AG10803 (cell line): ENCODE results near the gene UBASH3B.
A peak's percentile ranks its signal among the peaks of the same experiment; 100 is the strongest.

Experiments used
- DNase-seq: peaks from one replicate; pipeline ENCODE4 v3.0.0; 2010; ENCODE audit warnings: low read depth
- H3K4me3 ChIP-seq: 2 replicates; pipeline ENCODE4 v1.5.1; 2011; ENCODE audit warnings: mild to moderate bottlenecking, low read length, control low read depth
- TF ChIP-seq, protein P1 (sequence below): conservative IDR thresholded peaks from 2 replicates; pipeline ENCODE4 v1.5.1; 2011; ENCODE audit warnings: mild to moderate bottlenecking, low read length, control low read depth, inconsistent platforms

UBASH3B gene

DNA sequence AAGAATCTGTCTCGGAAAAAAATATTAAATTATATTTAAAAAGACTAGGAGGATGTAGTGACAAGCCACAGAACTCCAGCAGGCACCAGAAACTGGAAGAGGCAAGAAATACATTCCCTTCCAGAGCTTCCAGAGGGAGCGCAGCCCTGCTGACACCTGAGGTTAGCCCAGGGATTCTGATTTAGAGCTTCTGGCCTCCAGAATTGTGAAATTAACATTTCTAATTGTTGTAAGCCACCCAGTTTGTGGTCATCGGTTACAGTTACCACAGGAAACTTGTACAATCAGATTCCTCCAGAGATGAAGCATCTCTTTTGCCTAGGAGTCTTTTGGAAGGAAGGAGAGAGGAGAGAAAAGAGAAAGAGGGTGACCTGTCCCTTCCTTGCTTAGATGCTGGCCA lies 6.4 kb upstream of the UBASH3B start:
- TF ChIP-seq, protein P1, sequence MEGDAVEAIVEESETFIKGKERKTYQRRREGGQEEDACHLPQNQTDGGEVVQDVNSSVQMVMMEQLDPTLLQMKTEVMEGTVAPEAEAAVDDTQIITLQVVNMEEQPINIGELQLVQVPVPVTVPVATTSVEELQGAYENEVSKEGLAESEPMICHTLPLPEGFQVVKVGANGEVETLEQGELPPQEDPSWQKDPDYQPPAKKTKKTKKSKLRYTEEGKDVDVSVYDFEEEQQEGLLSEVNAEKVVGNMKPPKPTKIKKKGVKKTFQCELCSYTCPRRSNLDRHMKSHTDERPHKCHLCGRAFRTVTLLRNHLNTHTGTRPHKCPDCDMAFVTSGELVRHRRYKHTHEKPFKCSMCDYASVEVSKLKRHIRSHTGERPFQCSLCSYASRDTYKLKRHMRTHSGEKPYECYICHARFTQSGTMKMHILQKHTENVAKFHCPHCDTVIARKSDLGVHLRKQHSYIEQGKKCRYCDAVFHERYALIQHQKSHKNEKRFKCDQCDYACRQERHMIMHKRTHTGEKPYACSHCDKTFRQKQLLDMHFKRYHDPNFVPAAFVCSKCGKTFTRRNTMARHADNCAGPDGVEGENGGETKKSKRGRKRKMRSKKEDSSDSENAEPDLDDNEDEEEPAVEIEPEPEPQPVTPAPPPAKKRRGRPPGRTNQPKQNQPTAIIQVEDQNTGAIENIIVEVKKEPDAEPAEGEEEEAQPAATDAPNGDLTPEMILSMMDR: no peak
- H3K4me3 ChIP-seq: no peak overlapping the region
- peak; percentile 92 for DNase-seq

DNA sequence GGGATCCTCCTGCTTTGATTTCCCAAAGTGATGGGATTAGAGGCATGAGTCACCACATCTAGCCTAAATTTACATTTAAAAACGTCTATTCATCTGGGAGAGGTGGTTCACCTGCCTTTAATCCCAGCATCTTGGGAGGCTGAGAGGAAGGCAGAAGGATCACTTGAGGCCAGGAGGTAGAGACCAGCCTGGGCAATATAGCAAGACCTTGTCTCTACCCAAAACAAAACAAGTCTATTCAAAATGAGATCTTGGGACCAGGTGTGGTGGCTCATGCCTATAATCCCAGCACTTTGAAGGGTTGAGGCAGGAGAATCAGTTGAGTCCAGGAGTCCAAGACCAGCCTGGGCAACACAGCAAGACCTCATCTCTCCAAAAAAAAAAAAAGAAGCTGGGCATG lies 4.9 kb upstream of the UBASH3B start:
- DNase-seq: no peak
- no peak overlapping the region for H3K4me3 ChIP-seq
- TF ChIP-seq, protein P1: no peak

DNA sequence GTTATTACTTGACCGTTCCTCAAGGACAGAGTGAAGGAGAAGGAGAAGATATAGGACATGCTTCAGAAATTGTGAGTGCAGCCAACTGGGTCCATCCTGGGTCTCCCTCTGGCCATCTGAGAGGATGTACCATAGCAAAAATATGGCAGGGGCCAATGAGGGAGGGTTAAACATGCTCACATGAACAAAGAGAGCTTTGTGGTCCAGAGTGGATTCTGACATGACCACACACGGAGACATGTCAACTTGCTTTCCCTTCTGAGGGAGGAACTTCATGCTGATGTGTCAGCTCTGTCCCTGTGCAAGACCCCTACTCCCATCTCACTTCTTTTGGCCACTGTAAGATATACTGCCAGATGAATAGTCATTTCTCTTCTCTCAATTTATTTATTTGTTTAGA lies 3.0 kb upstream of the UBASH3B start:
- no peak overlapping the region for H3K4me3 ChIP-seq
- no peak for DNase-seq
- TF ChIP-seq, protein P1: no peak

DNA sequence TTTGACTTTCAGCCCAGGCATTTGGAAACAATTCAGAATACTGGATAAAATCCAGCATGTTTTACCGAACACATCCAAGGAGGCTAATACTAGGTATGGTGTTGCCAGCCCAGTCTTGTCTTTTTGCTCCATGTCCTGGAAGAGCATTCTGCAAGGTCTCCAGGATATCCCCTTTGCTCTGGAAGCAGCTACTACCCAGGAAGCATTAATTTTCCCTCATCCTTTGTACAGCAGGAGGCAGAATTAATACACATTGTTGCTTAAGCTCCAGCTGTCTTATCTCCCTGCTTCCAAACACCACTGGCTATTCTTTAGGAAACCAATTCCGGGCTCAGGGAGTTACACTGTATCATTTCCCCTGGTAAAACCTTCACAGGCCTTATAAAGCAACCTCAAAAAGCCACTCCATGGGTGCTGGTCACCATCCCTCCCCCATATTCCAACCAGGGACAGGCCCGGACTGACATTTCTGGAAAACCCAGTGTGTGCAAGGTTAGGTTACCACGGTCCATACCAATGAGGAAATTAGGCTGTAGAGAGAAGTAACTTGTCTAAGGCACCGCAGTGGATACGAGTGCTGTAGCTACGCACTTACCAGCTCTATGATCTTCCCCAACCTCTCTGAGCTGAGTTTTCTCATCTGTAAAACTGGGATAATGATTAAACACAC lies 1.5 kb upstream of the UBASH3B start:
- no peak for DNase-seq
- no peak overlapping the region for H3K4me3 ChIP-seq
- TF ChIP-seq, protein P1: peak; percentile 31; the same call in 1 of the 2 replicates

DNA sequence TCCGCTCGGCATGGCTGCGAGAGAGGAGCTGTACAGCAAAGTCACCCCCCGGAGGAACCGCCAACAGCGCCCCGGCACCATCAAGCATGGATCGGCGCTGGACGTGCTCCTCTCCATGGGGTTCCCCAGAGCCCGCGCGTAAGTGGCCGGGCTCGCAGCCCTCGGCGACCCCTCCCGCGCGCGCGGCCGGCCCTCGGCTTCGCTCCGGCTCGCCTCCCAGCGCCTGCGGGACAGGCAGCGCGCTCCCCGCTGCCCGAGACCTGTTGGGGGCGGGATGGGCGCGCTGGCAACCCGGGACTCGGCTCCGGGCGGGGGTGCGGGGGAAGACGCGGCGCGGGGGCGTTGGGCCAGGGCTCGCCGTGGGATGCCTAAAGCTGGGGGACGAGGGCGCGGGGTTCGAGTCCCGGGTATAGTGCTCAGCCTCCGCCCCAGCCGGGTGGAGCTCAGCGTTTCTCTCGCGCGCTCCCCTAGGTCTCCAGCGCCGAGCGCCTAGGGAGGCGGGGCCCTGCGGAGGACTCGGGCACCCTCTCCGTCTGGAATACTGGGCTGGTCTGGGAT lies 630 bp downstream of the UBASH3B start:
- TF ChIP-seq, protein P1: no peak
- DNase-seq: peak; percentile 59
- H3K4me3 ChIP-seq: peak overlapping the region; percentile 84

DNA sequence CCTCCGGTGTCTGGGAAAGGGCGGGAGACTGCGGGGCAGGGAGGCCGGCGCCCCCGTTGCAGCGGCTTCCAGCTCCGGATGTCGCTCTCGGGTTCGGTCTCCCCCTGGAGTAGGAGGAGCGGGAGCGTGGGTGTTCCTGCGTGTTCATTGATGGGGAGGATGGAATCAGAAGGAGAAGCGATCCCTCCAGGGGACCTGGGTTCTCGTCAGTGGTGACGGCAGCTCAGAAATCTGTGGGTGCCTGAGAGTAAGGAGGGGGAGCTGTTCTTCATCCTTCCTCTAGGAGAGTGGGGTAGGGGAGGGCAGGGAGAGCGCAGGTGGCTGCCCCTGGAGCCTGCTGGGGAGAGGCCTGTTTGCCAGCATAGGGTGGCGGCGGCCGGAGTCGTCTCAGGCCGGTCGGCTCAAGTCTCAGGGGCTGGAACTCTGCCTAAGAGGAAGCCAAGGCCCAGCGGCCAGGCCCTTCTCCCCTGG lies 1.1 kb downstream of the UBASH3B start:
- TF ChIP-seq, protein P1: peak; percentile 20
- DNase-seq: no peak
- peak overlapping the region; percentile 84 for H3K4me3 ChIP-seq
